ENCODE measurements around the gene SLC25A17.

Gene SLC25A17

GRCh38 chr22:40758390-40758789, 60.8 kb downstream of the SLC25A17 start:
- no peak for DNase-seq (ENCODE audit: low read depth, low spot score)

- DNase-seq (ENCODE audit: low read depth, low spot score) = no peak
Observed at GRCh38 chr22:40757071-40757470, 62.1 kb downstream of the SLC25A17 start.

GRCh38 chr22:40753114-40753513, 66.0 kb downstream of the SLC25A17 start:
- DNase-seq (ENCODE audit: low read depth, low spot score) = no peak

DNA sequence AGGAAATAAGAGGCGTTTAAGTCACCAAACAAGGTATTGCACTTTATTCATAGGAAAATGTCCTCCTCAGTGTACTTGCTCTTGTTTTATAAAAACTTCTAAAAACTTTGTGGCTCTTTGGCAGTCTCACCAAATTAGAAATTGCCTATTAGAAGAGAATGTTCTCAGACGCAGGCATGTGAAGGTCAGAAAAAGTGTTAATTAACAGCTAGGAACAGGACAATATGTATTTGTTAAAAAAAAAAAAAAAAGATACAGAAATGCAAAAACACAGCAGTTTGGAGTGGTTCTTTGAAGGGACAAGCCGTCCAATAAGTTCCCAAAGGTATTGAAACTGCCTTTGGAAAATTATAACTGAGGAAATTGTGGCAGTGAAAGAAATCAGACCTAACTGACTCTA, 67.9 kb downstream of the SLC25A17 start:
- DNase-seq (ENCODE audit: low read depth, low spot score) = no peak

GRCh38 chr22:40749829-40750228, 69.3 kb downstream of the SLC25A17 start:
- DNase-seq (ENCODE audit: low read depth, low spot score) = no peak

GRCh38 chr22:40748388-40749355, 70.5 kb downstream of the SLC25A17 start:
- DNase-seq (ENCODE audit: low read depth, low spot score) = no peak

GRCh38 chr22:40747361-40747760, 71.8 kb downstream of the SLC25A17 start:
- DNase-seq (ENCODE audit: low read depth, low spot score) = no peak

GRCh38 chr22:40746428-40747220, 72.5 kb downstream of the SLC25A17 start:
- no peak for DNase-seq (ENCODE audit: low read depth, low spot score)

- DNase-seq (ENCODE audit: low read depth, low spot score) = no peak
Observed at GRCh38 chr22:40743768-40744167, 75.4 kb downstream of the SLC25A17 start.

- DNase-seq (ENCODE audit: low read depth, low spot score) = no peak
Observed at GRCh38 chr22:40741116-40741515, 78.0 kb downstream of the SLC25A17 start.

DNA sequence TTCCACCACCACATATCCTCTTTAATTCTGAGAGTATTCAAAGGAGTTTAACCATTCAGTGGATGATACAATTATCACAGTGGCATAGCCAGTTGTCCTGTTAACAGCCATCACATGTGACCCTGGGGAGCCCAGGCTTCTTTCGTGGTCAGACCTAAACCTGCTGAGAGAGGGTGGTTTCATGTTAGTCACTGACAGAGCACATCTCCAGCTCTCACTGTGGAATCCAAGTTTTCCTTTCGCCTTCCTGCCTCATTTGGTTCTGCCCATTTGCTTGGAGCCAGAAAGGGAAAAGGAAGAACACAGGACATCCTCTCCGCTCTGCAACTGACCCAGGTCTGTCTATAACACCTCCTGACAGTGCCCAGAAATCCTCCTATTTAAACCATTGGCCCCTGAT, 79.4 kb downstream of the SLC25A17 start:
- DNase-seq (ENCODE audit: low read depth, low spot score) = no peak

DNA sequence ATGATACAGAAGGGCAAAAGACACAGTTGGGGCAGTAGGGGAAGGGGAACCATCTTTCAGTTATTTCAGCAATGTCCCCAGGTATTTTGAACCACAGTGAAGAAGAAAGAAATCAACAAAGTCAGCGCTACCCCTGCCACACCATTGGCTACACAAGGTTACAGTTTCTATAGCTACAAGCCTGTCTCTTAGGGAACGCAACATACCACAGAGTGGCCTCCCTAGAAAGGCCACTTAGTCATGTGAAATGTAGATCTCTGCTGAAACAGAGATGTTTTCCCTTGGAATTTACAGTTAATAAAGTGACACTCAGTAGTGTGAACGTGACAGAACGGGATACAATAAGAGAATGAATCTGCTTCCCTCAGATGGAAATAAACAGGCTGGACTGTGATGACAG, 85.2 kb downstream of the SLC25A17 start:
- no peak for DNase-seq (ENCODE audit: low read depth, low spot score)

DNA sequence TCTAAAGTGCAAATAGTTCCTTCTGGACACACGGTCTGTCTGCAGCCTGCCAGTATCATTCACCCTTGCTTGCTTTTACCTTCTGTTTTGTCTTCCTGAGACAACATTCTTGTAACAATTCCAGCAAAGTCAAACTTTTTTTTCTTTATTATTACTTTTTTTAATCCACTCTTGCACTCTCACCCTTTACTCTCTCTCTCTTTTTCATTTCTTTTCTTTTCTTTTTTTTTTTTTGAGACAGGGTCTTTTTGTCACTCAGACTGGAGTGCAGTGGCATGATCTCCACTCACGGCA, 86.2 kb downstream of the SLC25A17 start:
- no peak for DNase-seq (ENCODE audit: low read depth, low spot score)

GRCh38 chr22:40729284-40729683, 89.9 kb downstream of the SLC25A17 start:
- DNase-seq (ENCODE audit: low read depth, low spot score) = no peak

DNA sequence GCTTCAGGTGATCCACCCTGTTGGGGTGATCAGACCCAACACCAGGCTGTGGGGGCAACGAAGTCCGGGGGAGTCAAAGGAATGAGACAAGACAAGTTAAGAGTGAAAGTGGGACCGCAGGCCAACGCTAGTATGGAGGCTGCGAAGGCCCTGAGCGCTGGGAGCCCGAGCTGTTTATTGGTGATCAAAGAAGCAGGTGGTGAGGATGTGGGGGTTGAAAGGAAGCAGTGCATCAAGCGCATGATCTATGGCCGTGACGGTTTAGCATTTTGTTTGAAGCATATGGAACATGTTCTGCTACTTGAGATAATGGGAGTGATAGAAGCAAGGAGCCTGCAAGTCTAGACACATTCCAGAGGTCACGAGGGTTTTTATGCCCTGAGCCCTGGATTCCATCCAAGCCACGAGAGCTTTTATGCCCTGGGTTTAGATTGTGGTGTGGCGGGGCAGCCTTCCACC, 90.4 kb downstream of the SLC25A17 start:
- DNase-seq (ENCODE audit: low read depth, low spot score) = no peak

DNA sequence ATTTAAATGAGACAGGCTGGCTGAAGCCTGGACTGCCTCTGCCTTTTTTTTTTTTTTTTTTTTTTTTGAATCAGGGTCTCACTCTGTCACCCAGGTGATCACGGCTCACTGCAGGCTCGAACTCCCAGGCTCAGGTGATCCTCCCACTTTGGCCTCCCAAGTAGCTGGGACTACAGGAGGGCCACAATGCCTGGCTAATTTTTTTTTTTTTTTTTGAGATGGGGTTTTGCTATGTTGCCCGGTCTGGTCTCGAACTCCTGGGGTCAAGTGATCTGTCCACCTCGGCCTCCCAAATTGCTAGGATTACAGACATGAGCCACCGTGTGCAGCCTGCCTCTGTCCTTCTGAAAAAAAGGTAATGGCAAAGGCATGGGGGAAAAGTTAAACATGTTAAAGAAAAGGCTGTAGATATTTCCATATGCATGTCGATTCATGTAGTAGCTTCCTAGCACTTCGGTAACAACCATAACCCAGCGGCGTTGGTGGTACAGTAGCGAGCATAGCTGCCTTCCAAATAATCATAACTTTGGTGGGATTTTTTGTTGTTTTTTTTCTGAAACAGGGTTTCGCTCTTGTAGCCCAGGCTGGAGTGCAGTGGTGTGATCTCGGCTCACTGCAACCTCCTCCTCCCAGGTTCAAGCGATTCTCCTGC, 91.1 kb downstream of the SLC25A17 start:
- no peak for DNase-seq (ENCODE audit: low read depth, low spot score)

GRCh38 chr22:40727070-40727963, 91.8 kb downstream of the SLC25A17 start:
- no peak for DNase-seq (ENCODE audit: low read depth, low spot score)

- DNase-seq (ENCODE audit: low read depth, low spot score) = no peak
Observed at GRCh38 chr22:40726514-40726913, 92.6 kb downstream of the SLC25A17 start.

GRCh38 chr22:40723396-40723933, 95.7 kb downstream of the SLC25A17 start:
- DNase-seq (ENCODE audit: low read depth, low spot score) = no peak

DNA sequence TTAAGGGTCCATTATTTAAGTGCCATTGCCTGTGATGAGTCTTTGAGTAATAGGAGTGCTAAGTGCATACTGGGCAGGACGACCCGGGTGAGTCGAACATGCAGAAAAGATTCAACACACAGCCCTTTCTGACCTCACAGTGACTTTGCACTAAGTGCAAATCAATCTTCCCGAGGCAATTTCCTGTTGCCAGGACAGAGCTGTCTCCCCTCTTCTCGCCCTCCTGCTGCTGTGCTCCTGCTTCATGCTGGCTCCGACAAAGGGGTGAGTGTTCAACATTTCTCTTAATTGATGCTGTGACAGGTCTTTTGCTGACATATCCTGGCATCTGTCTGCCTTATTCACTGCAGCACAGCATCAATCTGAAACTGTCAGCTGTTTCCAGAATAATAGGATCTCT, 97.9 kb downstream of the SLC25A17 start:
- DNase-seq (ENCODE audit: low read depth, low spot score) = no peak
